CD14-positive monocyte (primary cell): ENCODE measurements around the gene TRAPPC12. TPM values are rescaled to one million over a fixed set of nuclear protein-coding genes. Genes with fewer than 3 reads are reported as not detected.

Source experiments
- DNase-seq, 3 donors: peaks; one replicate each; pipeline ENCODE4 v3.0.0-alpha.2; 2011 to 2022
- H2AFZ ChIP-seq: 2 replicates; pipeline ENCODE4 v1.6.0; 2012; ENCODE audit warnings: mild to moderate bottlenecking, low read depth, low read length, inconsistent platforms; ENCODE audit not compliant: insufficient read depth, poor library complexity, severe bottlenecking
- H3K27ac ChIP-seq, 2 donors: 1 replicate in 1 of 2; 2 replicates in 1 of 2; pipeline ENCODE4 v1.5.1; 2012 to 2013; ENCODE audit warnings: low read length in 2 of 2, control low read depth in 1 of 2, inconsistent platforms in 1 of 2, low read depth in 1 of 2, mild to moderate bottlenecking in 1 of 2
- H3K27me3 ChIP-seq, 2 donors: one replicate each; pipeline versions ENCODE4 v1.6.0 to v1.6.1; 2011 to 2013; ENCODE audit warnings: low read length in 2 of 2; ENCODE audit not compliant: control insufficient read depth in 2 of 2, insufficient read depth in 2 of 2
- H3K36me3 ChIP-seq, 2 donors: replicated peaks in 1 of 2; 1 replicate in 1 of 2; 2 replicates in 1 of 2; pipeline versions ENCODE4 v1.5.1 to v1.6.1; 2012 to 2013; ENCODE audit warnings: low read length in 2 of 2, control low read depth in 1 of 2, inconsistent platforms in 1 of 2, mild to moderate bottlenecking in 1 of 2; ENCODE audit not compliant: insufficient read depth in 2 of 2, control insufficient read depth in 1 of 2
- H3K4me1 ChIP-seq, 2 donors: 1 replicate in 1 of 2; 2 replicates in 1 of 2; pipeline versions ENCODE4 v1.5.1 to v1.6.1; 2012 to 2013; ENCODE audit warnings: low read length in 2 of 2, control low read depth in 1 of 2, inconsistent platforms in 1 of 2, mild to moderate bottlenecking in 1 of 2, moderate library complexity in 1 of 2; ENCODE audit not compliant: insufficient read depth in 2 of 2, control insufficient read depth in 1 of 2
- H3K4me2 ChIP-seq: replicated peaks from 2 replicates; pipeline ENCODE3; 2012; ENCODE audit warnings: low read length, moderate library complexity, mild to moderate bottlenecking; ENCODE audit not compliant: poor library complexity, severe bottlenecking; ENCODE audit errors: extremely low read depth
- H3K4me3 ChIP-seq, 3 experiments: fragments of 200-600 bp in 1 of 3; sonication (generic) in 1 of 3; replicated peaks in 1 of 3; 1 replicate in 2 of 3; 2 replicates in 1 of 3; pipeline ENCODE4 v1.5.1; 2011 to 2013; ENCODE audit warnings: low read length in 3 of 3, mild to moderate bottlenecking in 3 of 3, control low read depth in 2 of 3, low read depth in 2 of 3, inconsistent platforms in 1 of 3, moderate library complexity in 1 of 3
- H3K79me2 ChIP-seq: 2 replicates; pipeline ENCODE4 v1.6.0; 2012; ENCODE audit warnings: mild to moderate bottlenecking, control low read depth, inconsistent platforms, low read length, moderate library complexity; ENCODE audit not compliant: insufficient read depth
- H3K9ac ChIP-seq: 2 replicates; pipeline ENCODE4 v1.6.0; 2017; ENCODE audit warnings: low read length, mild to moderate bottlenecking; ENCODE audit not compliant: insufficient read depth, poor library complexity, severe bottlenecking
- H3K9me3 ChIP-seq, 2 donors: replicated peaks in 1 of 2; 1 replicate in 1 of 2; 2 replicates in 1 of 2; pipeline versions ENCODE4 v1.5.1 to v1.6.1; 2012 to 2013; ENCODE audit warnings: low read length in 2 of 2, control low read depth in 1 of 2; ENCODE audit not compliant: control insufficient read depth in 1 of 2, insufficient read depth in 1 of 2
- H4K20me1 ChIP-seq: 2 replicates; pipeline ENCODE4 v1.6.0; 2012; ENCODE audit warnings: mild to moderate bottlenecking, low read length, control low read depth, moderate library complexity; ENCODE audit not compliant: insufficient read depth
- H3K27ac Mint-ChIP-seq, 7 donors: one replicate each; pipeline ENCODE4 v1.8.0; 2020; ENCODE audit warnings: mild to moderate bottlenecking in 7 of 7, mixed read lengths in 7 of 7, moderate library complexity in 6 of 7, inconsistent platforms in 2 of 7
- H3K27me3 Mint-ChIP-seq, 3 donors: one replicate each; pipeline ENCODE4 v1.8.0; 2021 to 2022; ENCODE audit warnings: low read depth in 3 of 3, mild to moderate bottlenecking in 3 of 3, mixed read lengths in 3 of 3, moderate library complexity in 3 of 3, inconsistent platforms in 1 of 3
- H3K36me3 Mint-ChIP-seq, 2 donors: one replicate each; pipeline ENCODE4 v1.8.0; 2020; ENCODE audit warnings: mixed read lengths in 2 of 2, inconsistent platforms in 1 of 2, mild to moderate bottlenecking in 1 of 2
- H3K4me1 Mint-ChIP-seq: one replicate; pipeline ENCODE4 v1.8.0; 2020; ENCODE audit warnings: mild to moderate bottlenecking, mixed read lengths
- H3K4me3 Mint-ChIP-seq, 2 donors: one replicate each; pipeline ENCODE4 v1.8.0; 2020; ENCODE audit warnings: mild to moderate bottlenecking in 2 of 2, mixed read lengths in 2 of 2, moderate library complexity in 1 of 2
- H3K9me3 Mint-ChIP-seq, 7 donors: one replicate each; pipeline ENCODE4 v1.8.0; 2020 to 2022; ENCODE audit warnings: mixed read lengths in 7 of 7, mild to moderate bottlenecking in 6 of 7, moderate library complexity in 6 of 7, inconsistent platforms in 2 of 7
- WGBS: methylation state at CpG from one replicate; pipeline ENCODE4 v1.1.5; 2013; ENCODE audit warnings: missing lambda C conversion rate; ENCODE audit not compliant: insufficient coverage; 5-methylcytosine and 5-hydroxymethylcytosine counted together
- intact Hi-C, 2 donors: fragments of 100-400 bp; cut with micrococcal nuclease; formaldehyde crosslinking; loops; one replicate each; pipeline versions ENCODE4 v1.15.0 to v1.15.1; 2023
- polyA plus RNA-seq, 3 donors: library from polyadenylated mRNA; depleted of rRNA in 1 of 3; unstranded in 2 of 3; stranded (reverse) in 1 of 3; fragments of 300-500 nt in 2 of 3; fragments of >200 nt in 1 of 3; fragmentation: Illumina TruSeq in 2 of 3; gene quantifications; 1 replicate in 2 of 3; 2 replicates in 1 of 3; pipeline ENCODE4 v1.2.3, GENCODE V29; 2012 to 2021
- TF ChIP-seq, protein P1 (sequence below): fragments of 200-600 bp; IDR thresholded peaks from one replicate; pipeline ENCODE4 v1.8.0; 2022; ENCODE audit warnings: antibody characterized with exemption, mild to moderate bottlenecking

Gene TRAPPC12
- polyA plus RNA-seq, 3 donors: 26.6 to 72.1 (median 44.7) TPM

- peaks cover 0 to 3% of the 10 kb centered on the region in 2 donors for H3K36me3 Mint-ChIP-seq
- H3K27ac ChIP-seq: no peak overlapping the region
- peak overlapping the region; percentile 3 for H2AFZ ChIP-seq
- peak overlapping the region; percentile 2 for H3K4me2 ChIP-seq
- H3K27ac Mint-ChIP-seq: peak overlapping the region in 2 of 7 donors; percentile 18 to 46
- peaks cover 0 to 1% (median 0%) of the 10 kb centered on the region in 3 donors for H3K27me3 Mint-ChIP-seq
- intact Hi-C loops: loop anchor here in 1 of 2 donors (5.0 kb wide), 1 partner anchor 34 kb away; the partner anchor contains the start of gene RNASEH1
- no peaks in the 10 kb centered on the region for H3K36me3 ChIP-seq
- WGBS: 70% methylated on average over 2 of the region's 4 CpGs
- no peaks in the 10 kb centered on the region for H4K20me1 ChIP-seq
- no peak overlapping the region for H3K4me3 ChIP-seq
- H3K9me3 Mint-ChIP-seq: no peaks in the 10 kb centered on the region
- H3K4me3 Mint-ChIP-seq: no peak overlapping the region
- H3K27me3 ChIP-seq: no peaks in the 10 kb centered on the region
- no peaks in the 10 kb centered on the region for H3K9me3 ChIP-seq
- peaks cover 33% of the 10 kb centered on the region for H3K4me1 Mint-ChIP-seq
- peak in 2 of 3 donors; percentile 7 to 60 for DNase-seq
- TF ChIP-seq, protein P1, sequence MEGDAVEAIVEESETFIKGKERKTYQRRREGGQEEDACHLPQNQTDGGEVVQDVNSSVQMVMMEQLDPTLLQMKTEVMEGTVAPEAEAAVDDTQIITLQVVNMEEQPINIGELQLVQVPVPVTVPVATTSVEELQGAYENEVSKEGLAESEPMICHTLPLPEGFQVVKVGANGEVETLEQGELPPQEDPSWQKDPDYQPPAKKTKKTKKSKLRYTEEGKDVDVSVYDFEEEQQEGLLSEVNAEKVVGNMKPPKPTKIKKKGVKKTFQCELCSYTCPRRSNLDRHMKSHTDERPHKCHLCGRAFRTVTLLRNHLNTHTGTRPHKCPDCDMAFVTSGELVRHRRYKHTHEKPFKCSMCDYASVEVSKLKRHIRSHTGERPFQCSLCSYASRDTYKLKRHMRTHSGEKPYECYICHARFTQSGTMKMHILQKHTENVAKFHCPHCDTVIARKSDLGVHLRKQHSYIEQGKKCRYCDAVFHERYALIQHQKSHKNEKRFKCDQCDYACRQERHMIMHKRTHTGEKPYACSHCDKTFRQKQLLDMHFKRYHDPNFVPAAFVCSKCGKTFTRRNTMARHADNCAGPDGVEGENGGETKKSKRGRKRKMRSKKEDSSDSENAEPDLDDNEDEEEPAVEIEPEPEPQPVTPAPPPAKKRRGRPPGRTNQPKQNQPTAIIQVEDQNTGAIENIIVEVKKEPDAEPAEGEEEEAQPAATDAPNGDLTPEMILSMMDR: no peak
- no peak overlapping the region for H3K9ac ChIP-seq
- H3K4me1 ChIP-seq: peaks cover 20 to 30% of the 10 kb centered on the region in 2 donors
- H3K79me2 ChIP-seq: peaks cover 7% of the 10 kb centered on the region
Measured at GRCh38 chr2:3523551-3524041, 144.1 kb downstream of the TRAPPC12 start.

GRCh38 chr2:3526871-3527270 is 147.4 kb downstream of the TRAPPC12 start:
- DNase-seq: no peak
- TF ChIP-seq, protein P1: no peak
- Histone ChIP-seq H3K9me3 (no peaks in the 10 kb centered on the region), H3K27me3 (no peaks in the 10 kb centered on the region), H3K27ac (no peak overlapping the region), H3K9ac (no peak overlapping the region), H3K4me3 (no peak overlapping the region), H3K4me2 (no peak overlapping the region), H3K4me1 (peaks cover 9 to 10% of the 10 kb centered on the region in 2 donors), H3K36me3 (no peaks in the 10 kb centered on the region), H3K79me2 (no peaks in the 10 kb centered on the region), H4K20me1 (no peaks in the 10 kb centered on the region), H2AFZ (no peak overlapping the region)
- Mint-ChIP-seq H3K36me3 (no peaks in the 10 kb centered on the region), H3K4me3 (no peak overlapping the region), H3K9me3 (no peaks in the 10 kb centered on the region), H3K27me3 (no peaks in the 10 kb centered on the region), H3K4me1 (peaks cover 13% of the 10 kb centered on the region), H3K27ac (no peak overlapping the region)
- intact Hi-C loops: no loop called here
- WGBS: 95% methylated on average over 7 of the region's 22 CpGs
